ENCODE measurements around the gene SFXN3. TPM values are rescaled to one million over a fixed set of nuclear protein-coding genes. Genes with fewer than 3 reads are reported as not detected.
A peak's percentile ranks its signal among the peaks of the same experiment; 100 is the strongest.

Gene SFXN3
- total and polyA plus RNA-seq, 2 of the 13 experiments (the other 11 are each of a cell fraction or from before 2014, with no cell fraction given): 16.8 to 71.5 TPM

DNA sequence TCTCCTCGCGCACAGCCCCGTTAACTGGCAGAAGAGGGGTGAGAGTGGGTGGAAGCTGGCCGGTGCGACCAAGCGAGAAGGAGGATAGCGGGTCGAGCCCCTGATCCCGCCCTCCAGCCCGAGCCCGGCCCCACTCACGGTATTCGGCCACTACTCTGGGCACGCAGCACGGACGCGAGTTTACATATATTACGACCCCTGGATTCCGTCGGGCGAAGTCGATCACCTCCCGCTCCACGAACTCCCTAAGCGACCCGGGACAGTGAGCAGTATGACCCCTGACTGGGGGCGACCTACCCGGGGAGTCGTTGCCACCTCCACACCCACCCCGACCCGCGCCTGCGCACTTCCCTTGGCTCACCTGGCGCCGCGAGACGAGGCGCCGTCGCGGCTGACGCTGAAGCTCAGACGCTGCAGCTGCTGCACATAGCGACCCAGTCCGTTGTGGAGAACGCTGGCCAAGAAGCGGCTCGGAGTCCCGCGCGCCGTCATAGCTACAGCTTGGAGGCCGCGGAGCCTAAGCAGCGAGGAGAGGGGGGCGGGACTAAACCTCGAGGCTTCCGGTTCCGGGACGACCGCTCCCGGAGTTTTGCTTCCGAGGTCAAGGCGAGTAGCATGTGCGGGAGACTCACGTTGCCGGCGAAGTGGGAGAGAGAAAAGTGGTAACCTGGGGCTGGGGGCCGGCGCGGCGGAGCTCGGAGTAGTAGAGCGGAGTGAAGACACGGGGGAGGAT, 43.9 kb upstream of the SFXN3 start, which contains the start of the genes MRPL43 and TWNK (continued):
- peak; percentile 35; the same call in 1 of the 2 replicates for TF ChIP-seq SNAI1 (CRISPR knock-in tag; IDR thresholded peaks at IDR 0.05; ENCODE audit: borderline replicate concordance)
- TF ChIP-seq ZNF331 (CRISPR knock-in tag; IDR thresholded peaks at IDR 0.05): no peak
- TF ChIP-seq FOXK1 (CRISPR knock-in tag; IDR thresholded peaks at IDR 0.05; ENCODE audit: borderline replicate concordance, low read depth): peak; percentile 97
- 0 out of 2 replicates have a peak, but pooled peaks have one; percentile 25 for TF ChIP-seq MBD4 (IDR thresholded peaks at IDR 0.05; ENCODE audit: borderline replicate concordance, low read length)
- TF ChIP-seq, protein P1, sequence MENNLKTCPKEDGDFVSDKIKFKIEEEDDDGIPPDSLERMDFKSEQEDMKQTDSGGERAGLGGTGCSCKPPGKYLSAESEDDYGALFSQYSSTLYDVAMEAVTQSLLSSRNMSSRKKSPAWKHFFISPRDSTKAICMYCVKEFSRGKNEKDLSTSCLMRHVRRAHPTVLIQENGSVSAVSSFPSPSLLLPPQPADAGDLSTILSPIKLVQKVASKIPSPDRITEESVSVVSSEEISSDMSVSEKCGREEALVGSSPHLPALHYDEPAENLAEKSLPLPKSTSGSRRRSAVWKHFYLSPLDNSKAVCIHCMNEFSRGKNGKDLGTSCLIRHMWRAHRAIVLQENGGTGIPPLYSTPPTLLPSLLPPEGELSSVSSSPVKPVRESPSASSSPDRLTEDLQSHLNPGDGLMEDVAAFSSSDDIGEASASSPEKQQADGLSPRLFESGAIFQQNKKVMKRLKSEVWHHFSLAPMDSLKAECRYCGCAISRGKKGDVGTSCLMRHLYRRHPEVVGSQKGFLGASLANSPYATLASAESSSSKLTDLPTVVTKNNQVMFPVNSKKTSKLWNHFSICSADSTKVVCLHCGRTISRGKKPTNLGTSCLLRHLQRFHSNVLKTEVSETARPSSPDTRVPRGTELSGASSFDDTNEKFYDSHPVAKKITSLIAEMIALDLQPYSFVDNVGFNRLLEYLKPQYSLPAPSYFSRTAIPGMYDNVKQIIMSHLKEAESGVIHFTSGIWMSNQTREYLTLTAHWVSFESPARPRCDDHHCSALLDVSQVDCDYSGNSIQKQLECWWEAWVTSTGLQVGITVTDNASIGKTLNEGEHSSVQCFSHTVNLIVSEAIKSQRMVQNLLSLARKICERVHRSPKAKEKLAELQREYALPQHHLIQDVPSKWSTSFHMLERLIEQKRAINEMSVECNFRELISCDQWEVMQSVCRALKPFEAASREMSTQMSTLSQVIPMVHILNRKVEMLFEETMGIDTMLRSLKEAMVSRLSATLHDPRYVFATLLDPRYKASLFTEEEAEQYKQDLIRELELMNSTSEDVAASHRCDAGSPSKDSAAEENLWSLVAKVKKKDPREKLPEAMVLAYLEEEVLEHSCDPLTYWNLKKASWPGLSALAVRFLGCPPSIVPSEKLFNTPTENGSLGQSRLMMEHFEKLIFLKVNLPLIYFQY (CRISPR knock-in tag; IDR thresholded peaks at IDR 0.05; ENCODE audit: borderline replicate concordance): no peak
- TF ChIP-seq, protein P2, sequence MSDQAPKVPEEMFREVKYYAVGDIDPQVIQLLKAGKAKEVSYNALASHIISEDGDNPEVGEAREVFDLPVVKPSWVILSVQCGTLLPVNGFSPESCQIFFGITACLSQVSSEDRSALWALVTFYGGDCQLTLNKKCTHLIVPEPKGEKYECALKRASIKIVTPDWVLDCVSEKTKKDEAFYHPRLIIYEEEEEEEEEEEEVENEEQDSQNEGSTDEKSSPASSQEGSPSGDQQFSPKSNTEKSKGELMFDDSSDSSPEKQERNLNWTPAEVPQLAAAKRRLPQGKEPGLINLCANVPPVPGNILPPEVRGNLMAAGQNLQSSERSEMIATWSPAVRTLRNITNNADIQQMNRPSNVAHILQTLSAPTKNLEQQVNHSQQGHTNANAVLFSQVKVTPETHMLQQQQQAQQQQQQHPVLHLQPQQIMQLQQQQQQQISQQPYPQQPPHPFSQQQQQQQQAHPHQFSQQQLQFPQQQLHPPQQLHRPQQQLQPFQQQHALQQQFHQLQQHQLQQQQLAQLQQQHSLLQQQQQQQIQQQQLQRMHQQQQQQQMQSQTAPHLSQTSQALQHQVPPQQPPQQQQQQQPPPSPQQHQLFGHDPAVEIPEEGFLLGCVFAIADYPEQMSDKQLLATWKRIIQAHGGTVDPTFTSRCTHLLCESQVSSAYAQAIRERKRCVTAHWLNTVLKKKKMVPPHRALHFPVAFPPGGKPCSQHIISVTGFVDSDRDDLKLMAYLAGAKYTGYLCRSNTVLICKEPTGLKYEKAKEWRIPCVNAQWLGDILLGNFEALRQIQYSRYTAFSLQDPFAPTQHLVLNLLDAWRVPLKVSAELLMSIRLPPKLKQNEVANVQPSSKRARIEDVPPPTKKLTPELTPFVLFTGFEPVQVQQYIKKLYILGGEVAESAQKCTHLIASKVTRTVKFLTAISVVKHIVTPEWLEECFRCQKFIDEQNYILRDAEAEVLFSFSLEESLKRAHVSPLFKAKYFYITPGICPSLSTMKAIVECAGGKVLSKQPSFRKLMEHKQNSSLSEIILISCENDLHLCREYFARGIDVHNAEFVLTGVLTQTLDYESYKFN (CRISPR knock-in tag; conservative IDR thresholded peaks at IDR 0.05): no peak
- peak; percentile 69 for TF ChIP-seq HOXA5 (CRISPR knock-in tag; IDR thresholded peaks at IDR 0.05)
- peak; percentile 9; the same call in 1 of the 2 replicates for TF ChIP-seq BHLHE40 (IDR thresholded peaks at IDR 0.05; ENCODE audit: low read length)
- TF ChIP-seq ZNF24 (IDR thresholded peaks at IDR 0.05): no peak
- no peak for TF ChIP-seq ZFP36L2 (CRISPR knock-in tag; IDR thresholded peaks at IDR 0.05)
- TF ChIP-seq XBP1 (CRISPR knock-in tag; IDR thresholded peaks at IDR 0.05): 0 out of 2 replicates have a peak, but pooled peaks have one; percentile 42
- peak; percentile 93 for TF ChIP-seq ZFX (CRISPR knock-in tag; IDR thresholded peaks at IDR 0.05; ENCODE audit: low read depth)
- no peak for TF ChIP-seq ZNF530 (CRISPR knock-in tag; IDR thresholded peaks at IDR 0.05; ENCODE audit: low read depth)
- peak; percentile 51; the same call in 1 of the 2 replicates for TF ChIP-seq ZNF235 (CRISPR knock-in tag; IDR thresholded peaks at IDR 0.05; ENCODE audit: borderline replicate concordance)
- peak; percentile 81 for TF ChIP-seq POLR2AphosphoS5 (IDR thresholded peaks at IDR 0.05; ENCODE audit: low read depth, low read length)
- no peak for TF ChIP-seq TRIM24 (CRISPR knock-in tag; IDR thresholded peaks at IDR 0.05)
- peak; percentile 24; the same call in 1 of the 2 replicates for TF ChIP-seq ZMYM3 (CRISPR knock-in tag; IDR thresholded peaks at IDR 0.05)
- TF ChIP-seq, protein P3, sequence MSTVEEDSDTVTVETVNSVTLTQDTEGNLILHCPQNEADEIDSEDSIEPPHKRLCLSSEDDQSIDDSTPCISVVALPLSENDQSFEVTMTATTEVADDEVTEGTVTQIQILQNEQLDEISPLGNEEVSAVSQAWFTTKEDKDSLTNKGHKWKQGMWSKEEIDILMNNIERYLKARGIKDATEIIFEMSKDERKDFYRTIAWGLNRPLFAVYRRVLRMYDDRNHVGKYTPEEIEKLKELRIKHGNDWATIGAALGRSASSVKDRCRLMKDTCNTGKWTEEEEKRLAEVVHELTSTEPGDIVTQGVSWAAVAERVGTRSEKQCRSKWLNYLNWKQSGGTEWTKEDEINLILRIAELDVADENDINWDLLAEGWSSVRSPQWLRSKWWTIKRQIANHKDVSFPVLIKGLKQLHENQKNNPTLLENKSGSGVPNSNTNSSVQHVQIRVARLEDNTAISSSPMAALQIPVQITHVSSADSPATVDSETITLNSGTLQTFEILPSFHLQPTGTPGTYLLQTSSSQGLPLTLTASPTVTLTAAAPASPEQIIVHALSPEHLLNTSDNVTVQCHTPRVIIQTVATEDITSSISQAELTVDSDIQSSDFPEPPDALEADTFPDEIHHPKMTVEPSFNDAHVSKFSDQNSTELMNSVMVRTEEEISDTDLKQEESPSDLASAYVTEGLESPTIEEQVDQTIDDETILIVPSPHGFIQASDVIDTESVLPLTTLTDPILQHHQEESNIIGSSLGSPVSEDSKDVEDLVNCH (CRISPR knock-in tag; IDR thresholded peaks at IDR 0.05): no peak
- no peak for TF ChIP-seq ZNF207 (IDR thresholded peaks at IDR 0.05; ENCODE audit: borderline replicate concordance)
- TF ChIP-seq HIVEP1 (CRISPR knock-in tag; IDR thresholded peaks at IDR 0.05): no peak; the same call in 1 of the 2 replicates
- no peak; the same call in 1 of the 2 replicates for TF ChIP-seq ATF1 (CRISPR knock-in tag; IDR thresholded peaks at IDR 0.05)
